Measurements from ENCODE around the gene MRGPRX2.

The MRGPRX2 gene

DNA sequence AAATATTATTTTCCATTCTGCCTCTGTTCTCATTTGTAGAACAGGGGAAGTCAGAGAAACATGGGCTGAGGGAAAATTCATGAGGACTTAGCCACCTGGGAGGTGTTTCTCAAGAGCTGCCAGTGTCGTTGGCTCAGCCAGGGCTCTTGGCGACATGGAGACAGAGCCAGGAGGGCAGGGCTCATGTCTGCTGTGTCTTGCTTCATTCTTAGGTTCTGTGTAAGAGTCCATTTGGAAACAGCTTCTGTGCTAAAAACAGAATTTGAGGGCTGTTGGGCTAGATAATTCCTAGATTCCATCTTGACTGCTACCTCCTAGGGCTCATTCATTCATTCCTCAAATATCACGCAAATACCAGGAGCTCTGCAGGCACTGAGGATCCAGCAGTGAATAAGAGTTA lies 15.1 kb upstream of the MRGPRX2 start:
- no peak for DNase-seq (ENCODE audit: low read depth)

- no peak for DNase-seq (ENCODE audit: low read depth)
These were observed 13.2 kb upstream of the MRGPRX2 start for GRCh38 chr11:19073454-19074415.

DNA sequence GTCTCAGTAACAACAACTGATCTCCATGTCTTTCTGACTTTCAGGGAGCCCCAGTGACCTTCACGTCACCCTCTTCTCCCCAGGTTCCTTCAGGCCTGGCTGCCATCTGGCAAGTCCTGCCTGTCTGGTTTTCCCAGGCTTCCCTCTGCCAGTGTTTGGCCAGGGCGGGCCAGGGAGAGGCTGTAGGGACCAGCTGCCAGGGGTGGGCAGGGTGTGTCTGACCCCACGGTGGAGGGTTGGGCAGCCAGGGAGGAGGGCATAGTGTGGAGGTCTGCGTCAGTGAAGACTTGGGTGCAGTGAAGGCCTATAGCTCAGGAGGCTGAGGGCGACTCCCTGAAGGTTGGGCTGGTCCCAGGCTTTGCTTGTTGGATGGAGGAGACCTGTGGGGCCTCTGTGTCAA lies 11.9 kb upstream of the MRGPRX2 start:
- DNase-seq (ENCODE audit: low read depth) = no peak

DNA sequence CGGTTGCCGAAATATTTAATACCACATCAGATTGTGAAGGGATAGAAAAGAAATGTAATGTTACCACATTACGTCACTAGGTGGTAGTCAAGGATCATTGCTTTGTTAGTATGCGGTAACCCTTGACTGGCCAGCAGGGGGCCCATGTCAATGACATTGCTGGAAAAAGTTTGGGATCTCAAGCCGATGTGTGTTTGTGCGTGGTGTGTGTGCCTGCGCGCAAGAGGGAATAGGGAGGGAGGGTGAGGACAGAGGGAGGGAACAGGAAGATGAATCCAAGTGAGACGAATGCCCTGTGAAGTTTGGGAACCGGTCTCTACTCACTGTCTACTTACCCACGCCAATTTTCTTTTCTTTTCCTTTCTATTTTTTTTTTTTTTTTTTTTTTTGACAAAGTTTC lies 10.7 kb upstream of the MRGPRX2 start:
- DNase-seq (ENCODE audit: low read depth) = no peak

DNA sequence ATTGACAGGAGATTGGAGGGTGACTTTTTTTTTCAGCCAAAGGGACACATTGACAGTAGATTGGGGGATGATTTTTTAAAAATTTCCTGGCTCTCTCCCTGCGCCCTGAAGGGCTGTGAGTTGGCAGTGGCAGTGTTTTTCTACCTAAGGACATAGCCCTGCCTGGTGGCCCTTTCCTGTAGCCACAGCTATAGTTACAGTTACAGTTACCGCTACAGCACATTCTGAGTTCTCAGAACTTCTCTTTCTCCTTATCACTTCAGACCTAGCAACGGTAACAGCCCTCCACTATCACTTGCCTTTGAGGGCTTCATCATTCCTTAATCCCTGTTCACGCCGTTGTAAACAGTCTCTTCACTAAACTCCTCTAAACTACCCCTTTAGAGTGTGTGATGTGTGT lies 684 bp downstream of the MRGPRX2 start:
- DNase-seq (ENCODE audit: low read depth) = no peak

GRCh38 chr11:19055905-19056304 lies 4.6 kb downstream of the MRGPRX2 start:
- DNase-seq (ENCODE audit: low read depth) = no peak

DNA sequence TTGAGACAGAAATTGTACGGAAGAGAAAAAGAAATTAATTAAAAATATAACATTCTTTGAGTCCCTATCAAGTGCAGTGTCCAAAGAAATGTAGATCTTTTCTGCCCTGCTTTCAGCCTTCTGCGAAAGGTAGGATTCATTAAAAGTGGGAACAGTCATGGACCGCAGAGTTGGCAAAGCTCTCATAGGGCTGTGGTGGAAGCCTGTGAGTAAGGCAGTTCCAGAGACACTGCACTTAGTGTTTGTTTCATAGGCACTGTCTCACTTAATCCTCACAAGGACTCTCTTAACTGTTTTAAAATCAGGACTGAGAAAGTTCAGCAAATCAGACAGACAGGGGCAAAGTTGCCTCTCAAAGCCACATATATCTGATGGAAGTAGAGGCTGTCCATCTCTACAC lies 5.5 kb downstream of the MRGPRX2 start:
- DNase-seq (ENCODE audit: low read depth) = no peak

DNA sequence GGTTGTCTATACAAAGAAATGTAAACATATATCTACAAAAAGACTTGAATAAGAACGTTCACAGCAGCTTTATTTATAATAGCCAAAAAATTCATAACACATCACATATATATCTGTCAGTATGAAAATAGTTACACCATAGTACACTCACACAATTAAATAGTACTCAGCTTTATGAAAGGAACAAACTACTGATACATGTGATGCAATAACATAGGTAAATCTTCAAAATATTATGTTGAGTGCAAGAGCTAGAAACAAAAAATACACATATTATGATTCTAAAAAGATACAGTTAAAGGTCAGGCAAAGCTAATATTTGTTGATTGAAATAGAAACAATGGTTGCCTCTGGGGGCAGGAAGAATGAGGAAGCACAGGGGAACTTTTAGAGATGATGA lies 6.6 kb downstream of the MRGPRX2 start:
- no peak for DNase-seq (ENCODE audit: low read depth)

DNA sequence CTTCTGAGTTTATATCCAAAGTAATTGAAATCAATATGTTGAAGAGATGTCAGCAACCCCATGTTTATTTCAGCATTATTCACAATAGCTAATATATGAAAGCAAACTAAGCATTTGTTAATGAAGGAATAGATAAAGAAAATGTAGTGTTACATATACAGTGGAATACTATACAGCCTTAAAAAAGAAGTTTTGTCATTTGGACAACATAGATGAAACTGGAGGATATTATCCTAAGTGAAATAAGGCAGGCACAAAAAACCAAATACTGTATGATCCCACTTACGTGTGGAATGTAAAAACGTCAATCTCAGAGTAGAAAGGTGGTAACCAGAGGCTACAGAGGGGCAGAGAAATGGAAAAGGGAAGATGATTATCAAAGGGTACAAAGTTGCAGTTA lies 10.2 kb downstream of the MRGPRX2 start:
- no peak for DNase-seq (ENCODE audit: low read depth)

GRCh38 chr11:19049351-19049750 lies 11.2 kb downstream of the MRGPRX2 start:
- DNase-seq (ENCODE audit: low read depth) = no peak

DNA sequence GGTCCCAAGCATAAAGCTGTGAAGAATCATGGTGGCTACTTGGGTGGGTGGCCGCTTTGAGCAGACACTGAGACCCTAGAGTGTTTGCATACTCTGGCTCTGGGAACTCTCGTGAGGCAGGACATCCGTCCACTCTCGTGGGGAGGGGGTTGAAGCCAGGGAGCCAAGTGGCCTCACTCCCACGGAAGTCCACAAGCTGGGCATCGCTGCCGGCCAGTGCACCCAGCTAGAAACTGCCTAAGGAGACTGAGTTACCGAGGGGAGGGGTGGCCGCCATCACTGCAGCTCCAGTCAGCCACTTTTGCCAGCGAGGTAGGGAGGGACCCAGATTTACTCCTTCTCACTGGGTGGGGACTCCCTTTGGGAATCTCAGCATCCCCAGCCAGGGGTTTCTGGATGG lies 20.5 kb downstream of the MRGPRX2 start:
- DNase-seq (ENCODE audit: low read depth) = no peak

GRCh38 chr11:19039409-19039808 lies 21.1 kb downstream of the MRGPRX2 start:
- DNase-seq (ENCODE audit: low read depth) = no peak

GRCh38 chr11:19032990-19033389 lies 27.5 kb downstream of the MRGPRX2 start:
- DNase-seq (ENCODE audit: low read depth) = no peak

DNA sequence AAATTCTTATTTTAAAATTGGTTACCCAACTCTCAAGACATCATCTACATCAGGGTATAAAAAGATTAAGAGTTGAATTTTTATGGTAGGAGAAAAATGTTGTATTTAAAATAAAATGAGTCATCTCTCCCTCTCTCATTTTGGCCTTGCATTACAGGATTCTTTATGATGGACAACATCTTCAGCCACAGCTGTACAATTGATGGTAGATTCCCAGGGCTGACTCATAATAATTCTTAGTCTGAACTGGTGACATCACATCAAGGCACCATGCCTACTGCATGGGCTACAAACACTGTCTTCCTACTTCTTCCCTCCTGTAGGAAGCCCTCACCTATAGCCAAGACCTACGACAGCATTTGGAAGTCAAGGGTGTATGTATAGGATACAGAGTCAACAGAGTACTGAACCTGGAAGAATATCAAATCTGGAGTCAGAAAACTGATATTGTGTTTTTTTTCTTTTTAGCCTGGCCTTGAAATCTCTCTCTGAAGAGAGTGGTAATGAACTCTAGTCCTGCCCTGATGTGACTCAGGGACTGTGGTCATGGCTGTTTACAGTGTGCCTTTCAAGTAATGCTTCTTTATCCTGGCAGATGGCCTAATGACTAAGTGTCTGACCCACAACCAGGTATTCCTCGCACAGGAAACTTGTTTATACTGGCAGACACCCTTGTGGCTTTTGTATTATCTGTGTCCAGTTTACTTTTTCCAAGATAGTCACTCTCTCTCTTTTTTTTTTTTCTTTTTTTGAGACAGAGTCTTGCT lies 32.5 kb downstream of the MRGPRX2 start:
- DNase-seq (ENCODE audit: low read depth) = peak; percentile 14

- DNase-seq (ENCODE audit: low read depth) = no peak
These were observed 33.7 kb downstream of the MRGPRX2 start for GRCh38 chr11:19026862-19027261.

DNA sequence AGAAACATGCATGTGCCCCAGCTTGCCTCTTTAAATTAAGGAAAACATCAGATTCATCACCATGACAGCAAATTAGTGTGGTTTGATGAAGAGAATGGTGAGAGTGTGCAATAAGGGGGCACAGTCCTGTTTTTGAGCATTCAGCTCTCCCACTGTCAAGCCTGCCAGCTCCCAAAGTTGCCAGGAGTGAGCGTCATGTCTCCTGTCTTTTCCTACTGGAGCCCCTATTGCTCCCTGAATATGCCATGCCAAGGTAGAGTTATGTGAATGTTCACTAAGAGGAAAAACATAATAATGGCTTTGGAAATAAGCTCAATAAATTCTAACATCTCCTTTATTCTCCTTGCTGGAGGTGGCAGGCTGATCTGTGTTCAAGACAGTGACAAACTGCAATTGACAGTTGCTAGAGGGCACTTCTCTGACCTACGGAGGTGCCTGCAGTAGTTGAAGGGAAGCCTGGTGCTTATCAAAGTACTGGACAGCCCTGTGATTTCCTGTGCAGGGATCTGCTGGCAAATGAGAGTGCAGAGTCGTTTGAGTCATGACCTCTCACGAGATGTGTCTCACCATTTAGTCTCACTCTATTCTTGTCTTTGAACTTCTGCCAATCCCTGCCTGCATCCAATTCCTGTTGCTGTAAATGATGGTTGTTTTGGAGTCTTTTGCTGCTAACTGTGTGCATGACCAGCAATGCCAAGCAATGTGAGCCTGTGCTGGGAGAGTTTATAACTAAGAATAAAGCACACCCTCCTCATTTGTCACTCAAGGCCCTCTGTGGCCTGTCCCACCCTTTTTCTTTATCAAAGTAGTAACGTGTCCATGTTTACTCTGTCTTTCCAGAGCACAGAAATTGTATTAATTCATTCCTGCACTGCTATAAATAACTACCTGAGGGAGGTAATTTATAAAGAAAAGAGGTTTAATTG lies 34.8 kb downstream of the MRGPRX2 start:
- no peak for DNase-seq (ENCODE audit: low read depth)

DNA sequence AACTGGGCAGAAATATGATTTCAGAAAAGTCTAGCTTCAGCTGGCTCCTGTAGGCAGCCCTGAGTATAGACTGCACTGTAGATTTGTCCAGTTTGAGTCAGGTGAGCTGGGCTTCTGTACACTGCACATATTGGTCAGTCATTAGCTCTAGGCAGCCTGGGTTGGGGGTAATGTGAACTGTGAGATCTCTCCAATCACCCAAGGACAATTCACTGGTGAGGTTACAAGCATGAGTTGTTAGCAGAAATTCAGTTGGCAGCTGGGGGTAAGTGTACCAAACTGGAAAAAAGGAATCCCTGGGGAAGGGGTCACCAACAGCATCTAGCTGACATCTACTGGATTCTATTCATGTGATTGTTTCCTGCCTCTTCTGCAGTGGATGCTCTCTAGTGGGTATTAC lies 39.7 kb downstream of the MRGPRX2 start:
- no peak for DNase-seq (ENCODE audit: low read depth)

- DNase-seq (ENCODE audit: low read depth) = no peak
These were observed 41.6 kb downstream of the MRGPRX2 start for GRCh38 chr11:19018901-19019300.

- DNase-seq (ENCODE audit: low read depth) = no peak
These were observed 47.2 kb downstream of the MRGPRX2 start for GRCh38 chr11:19013181-19013857.

GRCh38 chr11:19012636-19013035 lies 47.9 kb downstream of the MRGPRX2 start:
- no peak for DNase-seq (ENCODE audit: low read depth)
